ENCODE data around the gene COPS7A. TPM values are rescaled to one million over a fixed set of nuclear protein-coding genes. Genes with fewer than 3 reads are reported as not detected.

The COPS7A gene
- total and polyA plus RNA-seq, 2 experiments from 2014 or later, result 37.7 to 51.9 TPM

DNA sequence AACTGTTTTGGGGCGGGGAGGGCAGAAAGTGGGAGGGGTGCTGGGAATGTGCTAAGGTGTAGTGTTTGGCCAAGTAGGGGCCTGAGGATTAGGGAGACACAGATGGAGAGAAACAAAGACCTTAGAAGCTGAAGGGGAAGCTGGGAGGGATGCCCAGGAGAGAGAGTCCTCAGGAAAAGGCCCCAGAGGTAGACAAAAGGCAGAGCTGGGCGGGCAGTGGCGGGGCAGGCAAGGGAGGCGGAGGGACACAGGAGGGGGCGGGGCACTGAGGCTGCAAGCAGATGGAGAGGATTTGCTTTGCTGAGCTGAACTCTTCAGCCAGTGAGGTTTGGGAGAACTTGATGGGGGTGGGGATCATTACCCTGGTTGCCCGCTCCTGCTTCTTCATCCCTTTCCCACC lies 45.1 kb downstream of the COPS7A start:
- Histone ChIP-seq H3F3A (replicated peaks; ENCODE audit: low read depth) (peaks cover 43% of the 10 kb centered on the region), H3K79me2 (replicated peaks; ENCODE audit: insufficient read depth) (peaks cover 20% of the 10 kb centered on the region), H4K20me1 (replicated peaks; ENCODE audit: insufficient read depth) (peaks cover 20% of the 10 kb centered on the region), H3K4me1 (ENCODE audit: insufficient read depth) (peaks cover 51% of the 10 kb centered on the region), H3K4me2 (peak overlapping the region; percentile 99), H3K27ac (ENCODE audit: low read depth) (peak overlapping the region; percentile 94), H3K27me3 (ENCODE audit: insufficient read depth) (peaks cover 38% of the 10 kb centered on the region), H3K4me3 (peak overlapping the region; percentile 98), H2AFZ (no peak overlapping the region), H3K9me2 (ENCODE audit: insufficient read depth) (no peaks in the 10 kb centered on the region), H3K36me3 (ENCODE audit: insufficient read depth) (no peaks in the 10 kb centered on the region)
- H3K4me1 Mint-ChIP-seq, result peaks cover 61% of the 10 kb centered on the region
- no peak for TF ChIP-seq STAT1 (IDR thresholded peaks at IDR 0.05; ENCODE audit: unreplicated experiment)
- peak; percentile 17; the same call in 1 of the 2 replicates for TF ChIP-seq POLR2AphosphoS5 (IDR thresholded peaks at IDR 0.05; ENCODE audit: low read depth)
- no peak for TF ChIP-seq NANOG (IDR thresholded peaks at IDR 0.05; ENCODE audit: borderline replicate concordance)
- TF ChIP-seq JUNB (IDR thresholded peaks at IDR 0.05; ENCODE audit: unreplicated experiment), result no peak
- H3K36me3 Mint-ChIP-seq (ENCODE audit: low read depth), result peaks cover 18% of the 10 kb centered on the region
- peak overlapping the region; percentile 89 for H3K27ac Mint-ChIP-seq
- peaks cover 41% of the 10 kb centered on the region for H3K27me3 Mint-ChIP-seq (ENCODE audit: insufficient read depth, low read depth, poor library complexity)
- peak; percentile 12 for ATAC-seq
- peak; percentile 87 for DNase-seq (ENCODE audit: low spot score)
- peak overlapping the region; percentile 89 for H3K4me3 Mint-ChIP-seq
- H3K9me3 Mint-ChIP-seq, result no peaks in the 10 kb centered on the region; the same call in 1 of the 3 replicates

DNA sequence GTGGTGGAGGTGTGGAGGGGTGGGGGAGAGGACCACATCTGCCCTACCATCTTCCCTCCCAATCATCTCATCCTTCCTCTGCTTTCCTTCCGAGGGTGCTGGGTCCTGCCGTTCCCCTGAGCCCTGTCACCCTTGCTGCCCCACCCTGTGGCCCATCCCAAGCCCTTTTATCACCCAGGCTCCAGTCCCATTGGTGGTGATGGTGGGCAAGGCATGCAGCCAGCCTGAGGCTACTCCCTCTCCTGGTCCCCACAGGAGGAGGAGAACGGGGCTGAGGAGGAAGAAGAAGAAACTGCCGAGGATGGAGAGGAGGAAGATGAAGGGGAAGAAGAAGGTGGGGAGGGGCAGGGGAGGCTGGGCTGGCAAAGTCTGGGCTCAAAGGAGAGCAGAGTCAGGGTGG lies 45.8 kb downstream of the COPS7A start:
- no peak overlapping the region for H2AFZ ChIP-seq
- H3K36me3 Mint-ChIP-seq (ENCODE audit: low read depth), result peaks cover 18% of the 10 kb centered on the region
- no peak overlapping the region for H3K27ac ChIP-seq (ENCODE audit: low read depth)
- peaks cover 20% of the 10 kb centered on the region for H4K20me1 ChIP-seq (replicated peaks; ENCODE audit: insufficient read depth)
- peaks cover 45% of the 10 kb centered on the region for H3K27me3 ChIP-seq (ENCODE audit: insufficient read depth)
- H3K4me3 ChIP-seq, result peak overlapping the region; percentile 98; the same call in 1 of the 2 replicates
- H3K4me1 Mint-ChIP-seq, result peaks cover 61% of the 10 kb centered on the region
- ATAC-seq (no peak), DNase-seq (ENCODE audit: low spot score) (no peak)
- TF ChIP-seq STAT1 (IDR thresholded peaks at IDR 0.05; ENCODE audit: unreplicated experiment), result no peak
- TF ChIP-seq, protein P1, sequence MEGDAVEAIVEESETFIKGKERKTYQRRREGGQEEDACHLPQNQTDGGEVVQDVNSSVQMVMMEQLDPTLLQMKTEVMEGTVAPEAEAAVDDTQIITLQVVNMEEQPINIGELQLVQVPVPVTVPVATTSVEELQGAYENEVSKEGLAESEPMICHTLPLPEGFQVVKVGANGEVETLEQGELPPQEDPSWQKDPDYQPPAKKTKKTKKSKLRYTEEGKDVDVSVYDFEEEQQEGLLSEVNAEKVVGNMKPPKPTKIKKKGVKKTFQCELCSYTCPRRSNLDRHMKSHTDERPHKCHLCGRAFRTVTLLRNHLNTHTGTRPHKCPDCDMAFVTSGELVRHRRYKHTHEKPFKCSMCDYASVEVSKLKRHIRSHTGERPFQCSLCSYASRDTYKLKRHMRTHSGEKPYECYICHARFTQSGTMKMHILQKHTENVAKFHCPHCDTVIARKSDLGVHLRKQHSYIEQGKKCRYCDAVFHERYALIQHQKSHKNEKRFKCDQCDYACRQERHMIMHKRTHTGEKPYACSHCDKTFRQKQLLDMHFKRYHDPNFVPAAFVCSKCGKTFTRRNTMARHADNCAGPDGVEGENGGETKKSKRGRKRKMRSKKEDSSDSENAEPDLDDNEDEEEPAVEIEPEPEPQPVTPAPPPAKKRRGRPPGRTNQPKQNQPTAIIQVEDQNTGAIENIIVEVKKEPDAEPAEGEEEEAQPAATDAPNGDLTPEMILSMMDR (conservative IDR thresholded peaks at IDR 0.05; ENCODE audit: low read depth in 2 of 2), result no peak
- TF ChIP-seq ZNF331 (CRISPR knock-in tag; IDR thresholded peaks at IDR 0.05; ENCODE audit: low read depth), result no peak
- no peak for TF ChIP-seq NANOG (IDR thresholded peaks at IDR 0.05; ENCODE audit: borderline replicate concordance)
- TF ChIP-seq CREB1 (CRISPR knock-in tag; IDR thresholded peaks at IDR 0.05; ENCODE audit: low read depth), result no peak
- TF ChIP-seq EZH2 (IDR thresholded peaks at IDR 0.05; ENCODE audit: low read depth, unreplicated experiment), result no peak
- TF ChIP-seq, protein P2, sequence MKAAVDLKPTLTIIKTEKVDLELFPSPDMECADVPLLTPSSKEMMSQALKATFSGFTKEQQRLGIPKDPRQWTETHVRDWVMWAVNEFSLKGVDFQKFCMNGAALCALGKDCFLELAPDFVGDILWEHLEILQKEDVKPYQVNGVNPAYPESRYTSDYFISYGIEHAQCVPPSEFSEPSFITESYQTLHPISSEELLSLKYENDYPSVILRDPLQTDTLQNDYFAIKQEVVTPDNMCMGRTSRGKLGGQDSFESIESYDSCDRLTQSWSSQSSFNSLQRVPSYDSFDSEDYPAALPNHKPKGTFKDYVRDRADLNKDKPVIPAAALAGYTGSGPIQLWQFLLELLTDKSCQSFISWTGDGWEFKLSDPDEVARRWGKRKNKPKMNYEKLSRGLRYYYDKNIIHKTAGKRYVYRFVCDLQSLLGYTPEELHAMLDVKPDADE (IDR thresholded peaks at IDR 0.05), result no peak
- H3K4me3 Mint-ChIP-seq, result no peak overlapping the region; the same call in 2 of the 3 replicates
- peaks cover 41% of the 10 kb centered on the region for H3K27me3 Mint-ChIP-seq (ENCODE audit: insufficient read depth, low read depth, poor library complexity)
- H3K79me2 ChIP-seq (replicated peaks; ENCODE audit: insufficient read depth), result peaks cover 20% of the 10 kb centered on the region
- H3K27ac Mint-ChIP-seq, result no peak overlapping the region
- peak overlapping the region; percentile 99 for H3K4me2 ChIP-seq
- H3F3A ChIP-seq (replicated peaks; ENCODE audit: low read depth), result peaks cover 49% of the 10 kb centered on the region
- no peaks in the 10 kb centered on the region; the same call in 2 of the 3 replicates for H3K9me3 Mint-ChIP-seq
- peaks cover 50% of the 10 kb centered on the region for H3K4me1 ChIP-seq (ENCODE audit: insufficient read depth)
- H3K36me3 ChIP-seq (ENCODE audit: insufficient read depth), result no peaks in the 10 kb centered on the region
- no peaks in the 10 kb centered on the region for H3K9me2 ChIP-seq (ENCODE audit: insufficient read depth)
